Activated naive CD4-positive, alpha-beta T cell treated with anti-CD3 and anti-CD28 coated beads, Interleukin-2, amount 50 U/mL, for 72 hours (primary cell): ENCODE measurements around the gene FCN1. TPM values are rescaled to one million over a fixed set of nuclear protein-coding genes. Genes with fewer than 3 reads are reported as not detected.

Source experiments
- ATAC-seq, 2 donors: fragments of 150-1000 bp; cut with Tn5 transposase; 2 replicates each; pipeline ENCODE4 v1.10.0; 2021; ENCODE audit warnings: mild to moderate bottlenecking in 2 of 2, moderate library complexity in 2 of 2
- DNase-seq, 2 donors: peaks; one replicate each; pipeline ENCODE4 v3.0.0; 2021 to 2022; ENCODE audit warnings: low spot score in 2 of 2
- H3K27ac Mint-ChIP-seq, 2 donors: one replicate each; pipeline ENCODE4 v1.8.0; 2022; ENCODE audit warnings: mild to moderate bottlenecking in 2 of 2, mixed read lengths in 2 of 2
- H3K36me3 Mint-ChIP-seq, 2 donors: one replicate each; pipeline ENCODE4 v1.8.0; 2022; ENCODE audit warnings: mixed read lengths in 2 of 2
- H3K9me3 Mint-ChIP-seq, 2 donors: one replicate each; pipeline ENCODE4 v1.8.0; 2022; ENCODE audit warnings: mixed read lengths in 2 of 2
- total RNA-seq, 2 donors: library from RNA; stranded (reverse); gene quantifications; one replicate each; pipeline ENCODE4 v1.2.3, GENCODE V29; 2022

Gene FCN1
- not detected for total RNA-seq

DNA sequence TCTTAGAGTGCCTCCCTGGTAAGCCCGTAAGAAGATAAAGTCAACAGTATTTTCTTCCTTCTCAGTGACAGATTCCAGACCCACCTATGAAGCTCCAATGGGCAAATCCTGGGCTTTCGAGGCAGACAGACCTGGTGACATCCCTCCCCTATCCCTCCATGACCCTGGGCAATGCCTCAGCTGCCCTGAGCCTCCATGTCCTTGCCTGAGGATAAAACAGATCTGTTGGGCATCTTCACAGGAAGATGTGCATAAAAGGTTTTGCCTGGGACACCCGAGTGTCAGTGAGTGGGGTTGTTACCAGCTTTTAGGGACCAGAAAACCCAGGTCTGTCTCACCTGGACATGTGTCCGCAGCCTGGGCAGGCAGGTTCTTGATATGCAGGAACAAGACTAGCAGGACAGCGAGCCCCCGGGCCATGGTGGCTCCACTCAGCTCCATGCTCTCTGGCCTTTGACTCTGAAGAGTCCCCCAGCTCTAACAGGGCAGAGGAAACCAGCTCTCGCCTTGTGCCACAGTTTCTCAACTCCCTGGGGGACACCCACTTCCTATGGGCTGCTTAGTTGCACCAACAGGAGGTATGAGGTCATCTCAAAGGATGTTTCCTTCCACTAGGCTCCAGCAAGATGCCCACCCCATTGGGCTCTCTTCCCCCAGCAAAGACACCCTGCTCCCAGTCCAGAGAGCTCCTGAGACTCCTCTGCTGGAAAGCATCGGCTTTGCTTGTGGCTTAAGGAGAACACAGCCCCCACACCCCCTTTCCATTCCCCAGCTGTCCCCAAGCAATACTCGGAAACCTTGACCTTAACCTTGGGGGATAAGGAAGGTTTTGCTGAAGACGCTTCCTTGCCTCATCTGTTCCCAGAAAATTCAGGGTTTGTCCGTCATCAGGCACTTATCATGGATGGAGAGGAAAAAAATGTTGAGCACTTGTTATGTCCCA, at the start of gene FCN1:
Gene FCN1, minus strand, starts transcription at position 482 of the 943 bp plus-strand sequence. Its CDS starts 41 bp downstream, at position 441.
- ATAC-seq, result no peak
- Mint-ChIP-seq H3K36me3 (peaks cover 7 to 10% of the 10 kb centered on the region in 2 donors), H3K27ac (no peak within 1 kb of the TSS), H3K9me3 (peaks cover 13 to 19% of the 10 kb centered on the region in 2 donors)
- no peak for DNase-seq

DNA sequence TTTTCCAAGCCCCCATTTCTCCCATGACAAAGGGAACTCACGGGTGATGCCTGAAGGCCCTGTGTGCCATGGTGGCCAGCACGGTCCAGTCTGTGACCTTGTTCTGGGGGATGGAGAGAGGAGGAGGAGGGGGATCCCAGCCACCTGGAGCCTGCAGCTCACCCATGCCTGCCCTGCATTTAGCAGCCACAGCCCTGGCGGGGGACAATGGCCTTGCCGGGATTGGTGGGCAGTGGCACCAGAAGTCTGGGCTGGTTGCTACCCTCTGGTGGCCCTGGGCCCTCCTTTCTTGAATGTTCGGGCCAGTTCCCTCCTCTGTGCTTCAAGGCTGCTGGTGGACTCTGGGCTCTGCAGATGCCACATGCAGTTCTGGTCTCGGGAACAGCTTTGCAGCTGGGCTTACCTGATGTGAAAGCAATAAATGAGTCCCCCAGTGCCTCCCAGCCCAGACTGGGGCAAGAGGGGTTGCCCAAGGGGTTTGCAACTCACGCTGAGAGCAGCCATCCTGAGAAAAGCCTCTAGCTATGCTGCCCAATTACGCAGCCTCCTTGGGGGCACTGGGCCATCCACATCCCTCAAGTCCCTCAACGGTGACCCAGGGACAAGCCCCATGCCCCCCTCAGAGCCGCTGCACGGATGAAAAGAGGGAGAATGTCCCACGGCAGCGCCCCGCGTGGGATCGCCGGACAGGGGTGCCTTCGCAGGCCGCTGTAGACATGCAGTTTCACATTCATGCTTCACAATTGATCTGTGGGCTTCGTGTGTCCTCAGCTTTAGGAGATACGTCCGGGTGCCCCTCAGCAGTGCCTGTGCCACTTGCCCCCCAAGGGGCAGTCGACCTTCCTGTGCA, 49.2 kb upstream of the FCN1 start:
- Mint-ChIP-seq H3K9me3 (no peaks in the 10 kb centered on the region), H3K27ac (no peak overlapping the region), H3K36me3 (peaks cover 0 to 4% of the 10 kb centered on the region in 2 donors)

DNA sequence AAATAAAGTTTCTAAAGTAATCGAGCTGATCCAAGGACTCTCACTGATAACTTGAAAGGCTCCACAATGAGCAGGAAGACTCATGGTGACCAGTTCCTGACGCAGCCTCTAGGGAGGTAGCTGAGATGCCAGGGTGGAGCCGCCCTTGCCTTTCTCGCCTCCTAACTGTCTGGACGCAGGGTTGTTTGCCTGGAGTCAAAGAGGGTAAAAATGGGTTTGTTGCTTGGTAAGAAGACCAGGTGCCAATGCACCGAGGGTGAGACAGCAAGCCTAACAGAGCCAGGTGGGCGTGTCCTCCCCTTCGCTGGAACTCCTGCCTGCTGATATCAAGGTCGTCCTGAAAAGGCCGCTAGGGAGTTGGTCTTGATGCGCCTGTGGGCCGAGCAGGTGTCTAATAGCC, 48.6 kb upstream of the FCN1 start:
- ATAC-seq (no peak), DNase-seq (no peak)
- H3K36me3 Mint-ChIP-seq, result peaks cover 0 to 4% of the 10 kb centered on the region in 2 donors
- no peaks in the 10 kb centered on the region for H3K9me3 Mint-ChIP-seq
- no peak overlapping the region for H3K27ac Mint-ChIP-seq

More for the DNA sequence above, 49.2 kb upstream of the FCN1 start:
- ATAC-seq, result no peak
- peak in 1 of 2 donors; percentile 34 for DNase-seq

DNA sequence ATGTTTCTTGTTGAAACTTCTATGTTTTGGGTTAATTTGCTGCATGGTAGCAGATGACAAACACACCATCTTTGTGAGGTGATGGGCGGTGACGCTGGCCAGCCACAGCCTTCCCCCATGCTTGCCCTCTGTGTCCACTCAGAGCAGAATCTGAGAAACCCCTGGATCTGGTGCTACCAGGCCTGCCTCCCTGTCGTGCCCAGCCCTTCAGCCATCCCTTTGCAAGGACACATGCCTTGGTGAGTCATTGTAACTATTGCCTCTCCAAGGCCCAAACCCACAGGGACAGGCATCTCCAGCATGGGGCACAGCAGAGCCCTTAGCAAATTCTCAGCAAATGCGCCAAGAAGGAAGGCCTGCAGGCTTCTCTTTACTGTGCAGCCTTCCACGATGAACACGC, 48.1 kb upstream of the FCN1 start:
- Mint-ChIP-seq H3K9me3 (no peaks in the 10 kb centered on the region), H3K27ac (no peak overlapping the region), H3K36me3 (peaks cover 0 to 4% of the 10 kb centered on the region in 2 donors)
- no peak for ATAC-seq
- no peak for DNase-seq

DNA sequence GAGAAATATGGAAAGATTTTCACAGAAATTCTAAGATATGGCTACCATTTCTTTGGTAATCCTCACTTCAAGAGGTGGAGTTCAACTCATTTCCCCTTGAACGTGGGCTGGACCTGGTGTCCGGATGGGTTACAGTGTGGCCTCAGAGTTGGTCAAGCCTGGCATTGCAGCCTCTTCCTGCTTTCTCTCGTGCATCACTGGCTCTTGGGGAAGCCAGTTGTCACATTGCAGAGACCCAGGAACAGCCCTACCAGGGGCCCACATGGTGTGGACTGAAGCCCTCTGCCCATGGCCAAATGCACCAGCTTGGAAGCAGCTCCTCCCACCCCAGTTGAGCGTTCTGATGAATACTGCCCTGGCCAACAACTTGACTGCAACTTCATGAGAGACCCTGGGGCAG, 47.7 kb upstream of the FCN1 start:
- DNase-seq (peak in 1 of 2 donors; percentile 23), ATAC-seq (no peak)
- H3K9me3 Mint-ChIP-seq, result no peaks in the 10 kb centered on the region
- no peak overlapping the region for H3K27ac Mint-ChIP-seq
- H3K36me3 Mint-ChIP-seq, result peaks cover 0 to 4% of the 10 kb centered on the region in 2 donors

DNA sequence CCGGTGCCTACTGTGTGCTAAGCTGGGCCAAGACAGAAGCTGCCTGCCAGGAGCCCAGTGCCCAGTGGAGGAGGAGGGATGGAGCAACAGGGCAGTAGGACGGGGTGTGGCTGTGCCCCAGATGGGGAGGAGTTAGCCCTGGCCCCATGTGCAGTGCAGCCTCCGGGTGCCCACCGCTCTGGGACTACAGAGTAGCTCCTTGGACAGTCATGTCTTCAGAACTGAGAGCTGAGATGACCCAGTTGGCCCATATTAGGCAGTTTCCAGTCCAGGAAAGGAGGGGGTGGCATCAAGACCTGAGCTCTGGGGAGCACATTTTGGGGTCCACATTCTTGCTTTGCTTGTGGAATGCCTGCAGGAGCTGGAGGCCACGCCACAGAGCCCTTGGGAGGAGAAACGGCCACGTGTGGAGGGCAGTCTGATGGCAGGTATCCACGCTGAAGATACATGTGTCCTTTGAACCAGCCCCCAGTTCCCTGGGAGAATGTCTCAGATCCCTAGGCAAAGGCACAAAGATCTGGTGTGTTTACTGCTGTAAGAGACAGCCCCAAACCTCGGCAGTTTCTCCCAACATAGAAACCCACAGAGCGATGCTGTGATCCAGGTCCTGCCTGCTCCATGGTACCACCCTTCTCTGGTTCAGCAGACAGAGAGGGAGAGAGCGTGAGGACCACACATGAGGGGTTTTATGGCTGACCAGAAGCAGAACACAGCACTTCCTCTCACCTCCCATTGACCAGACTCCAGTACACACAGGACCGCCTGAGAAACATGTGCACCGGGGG, 46.8 kb upstream of the FCN1 start:
- no peak for ATAC-seq
- H3K36me3 Mint-ChIP-seq, result no peaks in the 10 kb centered on the region
- no peak overlapping the region for H3K27ac Mint-ChIP-seq
- peak in 1 of 2 donors; percentile 20 for DNase-seq
- H3K9me3 Mint-ChIP-seq, result no peaks in the 10 kb centered on the region

DNA sequence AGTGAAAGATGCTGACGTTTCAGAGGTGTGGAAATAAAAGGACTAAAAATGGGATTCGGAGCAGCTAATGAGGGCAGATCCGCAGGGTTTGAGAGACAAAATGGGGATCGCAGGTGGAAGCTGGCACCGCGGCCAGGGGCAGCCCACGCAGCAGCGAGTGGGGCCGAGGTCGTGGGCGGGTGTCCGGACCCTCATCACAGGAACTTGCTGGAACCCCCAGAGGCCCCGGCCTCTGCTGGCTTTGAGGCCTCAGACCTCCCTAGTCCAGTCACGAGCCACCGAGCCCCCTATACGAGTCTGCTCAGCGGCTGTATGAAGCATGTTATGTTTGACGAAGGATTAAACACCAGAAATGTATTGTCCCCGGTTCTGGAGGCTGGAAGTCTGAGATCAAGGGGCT, 45.8 kb upstream of the FCN1 start:
- Mint-ChIP-seq H3K36me3 (no peaks in the 10 kb centered on the region), H3K27ac (no peak overlapping the region), H3K9me3 (no peaks in the 10 kb centered on the region)
- no peak for ATAC-seq
- DNase-seq, result peak in 1 of 2 donors; percentile 13

DNA sequence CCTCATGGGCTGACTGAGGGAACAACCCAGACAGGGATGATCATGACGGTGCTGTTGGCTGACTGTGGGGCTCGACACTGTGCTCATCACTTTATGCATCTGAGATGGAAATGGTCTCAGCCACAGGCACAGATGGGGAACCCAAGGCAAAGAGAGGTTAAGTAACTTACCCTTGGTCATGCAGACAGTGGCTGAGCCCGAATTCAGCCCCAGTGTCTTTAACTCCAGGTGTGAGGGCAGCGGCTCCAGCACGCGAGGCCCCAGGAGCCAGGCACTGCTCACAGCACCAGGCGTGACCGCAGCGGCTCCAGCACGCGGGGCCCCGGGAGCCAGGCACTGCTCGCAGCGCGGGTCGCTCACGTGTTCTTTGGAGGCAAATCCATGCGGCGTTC, 45.3 kb upstream of the FCN1 start:
- no peaks in the 10 kb centered on the region for H3K36me3 Mint-ChIP-seq
- H3K27ac Mint-ChIP-seq, result no peak overlapping the region
- DNase-seq (peak in 1 of 2 donors; percentile 38), ATAC-seq (no peak)
- no peaks in the 10 kb centered on the region for H3K9me3 Mint-ChIP-seq

DNA sequence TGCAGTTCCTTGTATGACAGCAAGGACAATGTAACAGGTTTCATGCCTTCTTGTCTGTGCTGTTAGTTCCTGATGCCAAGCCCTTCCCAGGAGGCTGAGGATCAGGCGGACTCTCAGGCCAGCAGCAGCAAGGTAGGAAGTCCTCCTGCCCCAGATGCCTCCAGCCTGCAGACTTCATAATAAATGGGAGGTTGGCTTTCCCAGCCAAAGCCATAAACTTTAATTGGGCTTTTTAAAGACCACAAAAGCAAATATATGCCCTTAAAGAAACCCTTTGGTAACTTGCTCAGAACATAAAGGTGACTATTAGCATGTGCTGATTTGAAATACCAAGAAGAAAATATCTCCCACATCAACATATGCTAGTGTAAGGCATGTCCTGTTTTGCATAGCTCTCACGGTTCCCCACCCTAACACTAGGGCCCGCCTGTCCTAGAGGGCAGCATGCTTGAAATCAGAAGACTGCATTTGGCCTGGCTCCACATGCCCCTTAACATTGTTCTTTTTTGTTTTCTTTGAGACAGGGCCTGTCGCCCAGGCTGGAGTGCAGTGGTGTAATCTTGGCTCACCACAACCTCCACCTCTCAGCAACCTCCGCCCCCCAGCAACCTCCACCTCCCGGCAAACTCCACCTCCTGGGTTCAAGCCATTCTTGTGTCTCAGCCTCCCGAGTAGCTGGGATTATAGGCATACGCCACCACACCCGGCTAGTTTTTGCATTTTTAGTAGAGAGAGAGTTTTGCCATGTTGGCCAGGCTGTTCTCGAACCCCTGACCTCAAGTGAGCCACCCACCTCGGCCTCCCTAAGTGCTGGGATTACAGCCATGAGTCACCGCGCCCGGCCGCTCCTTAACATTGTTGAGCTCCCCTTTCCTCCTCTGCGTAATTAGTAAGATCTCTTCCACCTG, 44.6 kb upstream of the FCN1 start:
- ATAC-seq, result no peak
- peak in 1 of 2 donors; percentile 23 for DNase-seq
- no peaks in the 10 kb centered on the region for H3K9me3 Mint-ChIP-seq
- H3K36me3 Mint-ChIP-seq, result no peaks in the 10 kb centered on the region
- no peak overlapping the region for H3K27ac Mint-ChIP-seq

DNA sequence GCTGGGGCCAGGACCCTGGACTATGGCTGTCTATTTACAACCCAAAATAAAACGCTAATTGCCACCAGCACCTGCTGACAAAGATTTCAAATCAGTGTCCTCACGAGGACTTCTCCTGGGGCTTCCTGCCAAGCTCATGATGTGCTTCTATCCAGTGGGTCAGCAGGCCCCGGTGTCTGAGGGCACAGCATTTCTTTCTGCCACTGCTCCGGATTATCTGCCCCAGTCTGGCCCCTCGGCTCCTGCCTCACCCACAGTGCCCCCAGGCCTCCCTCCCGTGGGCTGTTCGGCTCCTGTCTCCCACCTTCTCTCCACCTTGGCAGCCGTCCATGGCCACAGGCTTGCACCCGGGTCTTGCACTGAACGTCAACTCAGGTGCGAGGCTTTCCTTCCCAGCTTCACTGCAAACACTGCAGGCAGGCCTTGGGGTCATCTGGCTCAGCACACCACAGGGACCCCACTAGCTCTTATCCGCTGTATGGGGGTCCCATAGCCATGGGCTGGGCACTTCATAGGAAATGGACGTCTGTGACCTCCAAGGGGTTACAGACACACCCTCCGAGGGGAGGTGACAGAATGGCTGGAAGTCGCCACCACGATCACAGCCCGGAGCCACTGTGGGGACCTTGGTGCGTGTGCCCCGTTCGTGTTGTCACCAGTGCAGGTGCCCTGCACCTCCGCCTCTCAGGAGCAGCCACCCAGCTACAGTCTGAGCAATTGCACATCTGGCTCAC, 43.8 kb upstream of the FCN1 start:
- ATAC-seq (no peak), DNase-seq (peak in 1 of 2 donors; percentile 42)
- Mint-ChIP-seq H3K9me3 (no peaks in the 10 kb centered on the region), H3K36me3 (no peaks in the 10 kb centered on the region), H3K27ac (no peak overlapping the region)

DNA sequence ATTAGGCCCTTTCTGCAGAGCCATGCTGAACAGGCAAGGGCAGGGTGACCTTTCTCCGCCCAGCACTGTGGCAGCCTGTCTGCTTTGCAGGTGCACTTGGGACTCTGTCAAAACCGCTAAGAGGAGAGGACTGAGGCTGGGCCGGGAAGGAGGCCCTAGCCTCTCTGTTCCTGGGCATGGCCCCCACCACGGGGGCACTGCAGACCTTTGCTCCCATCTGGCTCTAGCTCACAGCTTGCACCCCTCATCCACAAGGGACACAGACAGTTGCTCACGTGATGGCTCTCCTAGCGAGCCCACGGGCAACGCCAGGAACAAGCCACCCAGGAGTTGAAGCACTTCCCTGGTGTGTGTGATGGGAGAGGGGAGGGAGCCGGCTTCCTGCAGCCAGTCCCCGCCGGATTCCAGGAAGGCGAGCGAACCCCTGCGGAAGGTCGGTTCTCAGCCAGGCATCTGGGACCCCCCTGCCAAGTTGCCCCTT, 43.0 kb upstream of the FCN1 start:
- DNase-seq (peak in 1 of 2 donors; percentile 40), ATAC-seq (no peak)
- H3K27ac Mint-ChIP-seq, result no peak overlapping the region
- no peaks in the 10 kb centered on the region for H3K9me3 Mint-ChIP-seq
- no peaks in the 10 kb centered on the region for H3K36me3 Mint-ChIP-seq

DNA sequence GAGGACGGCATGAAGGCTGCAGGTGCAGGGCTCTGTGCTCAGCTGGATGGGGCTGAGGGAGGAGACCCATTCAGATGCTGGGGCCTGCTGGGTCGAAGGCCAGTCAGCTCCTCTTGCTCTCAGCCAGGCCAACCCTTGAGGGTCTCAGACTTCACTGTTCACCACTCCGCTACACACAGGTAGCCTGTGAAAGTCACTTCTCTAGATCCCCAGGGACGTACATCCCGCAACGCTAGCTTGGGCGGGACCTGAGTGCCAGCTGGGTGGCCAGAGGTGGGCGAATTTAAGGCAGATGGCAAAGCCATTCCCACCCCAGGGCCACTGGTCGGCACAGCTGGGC, 42.2 kb upstream of the FCN1 start:
- DNase-seq, result peak in 1 of 2 donors; percentile 41
- ATAC-seq, result no peak
- Mint-ChIP-seq H3K27ac (no peak overlapping the region), H3K36me3 (no peaks in the 10 kb centered on the region), H3K9me3 (no peaks in the 10 kb centered on the region)

DNA sequence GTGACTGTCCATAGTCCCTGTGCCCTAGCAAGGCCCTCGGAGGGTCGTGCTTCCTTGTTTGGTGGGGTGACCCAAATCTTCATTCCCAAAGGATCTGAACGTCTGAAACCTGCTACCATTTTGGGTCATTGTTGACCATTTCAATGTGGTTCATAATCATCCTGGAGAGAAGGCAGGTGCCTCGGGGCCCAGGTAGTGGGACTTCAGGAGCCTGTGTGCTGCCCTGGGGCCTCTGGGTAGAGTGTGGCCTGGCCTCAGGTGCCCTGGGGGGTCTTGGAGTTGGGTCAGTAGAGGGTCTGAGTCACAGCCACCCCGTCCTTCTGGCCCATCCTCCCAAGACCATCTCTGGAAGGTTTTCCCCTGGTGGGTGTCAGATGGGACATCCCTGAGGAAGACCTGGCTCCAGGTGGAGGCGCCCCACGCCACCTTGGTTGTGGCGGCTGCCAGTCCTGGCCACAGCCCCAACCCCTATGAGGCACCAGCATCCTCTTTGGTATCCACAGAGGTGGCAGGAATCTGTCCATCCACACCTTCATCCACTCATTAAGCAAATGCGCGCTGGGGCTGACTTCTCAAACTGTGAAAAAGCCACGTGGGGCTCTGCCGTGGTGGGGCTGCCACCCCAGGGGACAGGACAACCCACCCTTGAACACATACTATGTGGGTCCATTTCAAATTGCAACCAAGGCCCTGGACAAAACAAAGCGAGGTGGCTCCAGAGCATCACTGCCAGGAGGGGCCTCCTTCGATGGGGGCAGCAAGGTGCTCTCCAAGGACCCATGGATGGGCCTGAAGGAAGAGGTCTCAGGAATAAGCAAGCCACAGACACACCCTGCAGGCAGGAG, 41.6 kb upstream of the FCN1 start:
- ATAC-seq (no peak), DNase-seq (peak in 1 of 2 donors; percentile 34)
- Mint-ChIP-seq H3K27ac (no peak overlapping the region), H3K9me3 (no peaks in the 10 kb centered on the region), H3K36me3 (no peaks in the 10 kb centered on the region)

DNA sequence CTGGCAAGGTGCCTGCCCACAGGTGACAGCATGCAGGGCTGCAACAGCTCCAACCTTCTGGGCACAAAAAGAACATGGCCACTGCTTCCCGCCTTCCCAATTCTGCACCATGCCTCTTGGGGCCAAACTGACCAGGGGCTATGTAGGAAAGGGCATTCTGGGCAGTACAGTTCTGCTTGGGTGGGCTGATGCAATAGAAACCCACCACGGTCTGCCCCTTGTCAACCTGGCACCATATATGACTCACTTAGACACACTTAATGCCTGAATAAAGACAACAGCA, 40.2 kb upstream of the FCN1 start:
- H3K9me3 Mint-ChIP-seq, result no peaks in the 10 kb centered on the region
- no peaks in the 10 kb centered on the region for H3K36me3 Mint-ChIP-seq
- H3K27ac Mint-ChIP-seq, result no peak overlapping the region
- DNase-seq (peak in 1 of 2 donors; percentile 45), ATAC-seq (no peak)
